ENCODE measurements around the gene DPP4. TPM values are rescaled to one million over a fixed set of nuclear protein-coding genes. Genes with fewer than 3 reads are reported as not detected.

The DPP4 gene
- polyA plus RNA-seq, 1 donor from 2014 or later: not detected

GRCh38 chr2:162092008-162092390 is 18.0 kb upstream of the DPP4 start:
- TF ChIP-seq TAF1 (IDR thresholded peaks at IDR 0.05; ENCODE audit: low read depth) (no peak), REST (IDR thresholded peaks at IDR 0.05; ENCODE audit: borderline replicate concordance) (no peak), RAD21 (conservative IDR thresholded peaks at IDR 0.05) (no peak), MXI1 (conservative IDR thresholded peaks at IDR 0.05; ENCODE audit: poor library complexity, severe bottlenecking) (no peak), SMC3 (conservative IDR thresholded peaks at IDR 0.05; ENCODE audit: poor library complexity) (no peak), CTCF (IDR thresholded peaks at IDR 0.05; ENCODE audit: poor library complexity, severe bottlenecking) (no peak), POLR2AphosphoS5 (IDR thresholded peaks at IDR 0.05) (no peak), EP300 (conservative IDR thresholded peaks at IDR 0.05; ENCODE audit: poor library complexity, severe bottlenecking) (no peak), EZH2 (IDR thresholded peaks at IDR 0.05; ENCODE audit: borderline replicate concordance, insufficient read depth, low read length, poor library complexity, severe bottlenecking) (no peak)
- Histone ChIP-seq H3K9me3 (ENCODE audit: low read length) (no peaks in the 10 kb centered on the region), H3K27me3 (ENCODE audit: insufficient read depth, low read depth, low read length) (no peaks in the 10 kb centered on the region), H3K27ac (ENCODE audit: low read length) (no peak overlapping the region), H4K20me1 (ENCODE audit: insufficient read depth) (no peaks in the 10 kb centered on the region), H3K9me2 (ENCODE audit: insufficient read depth, low read length) (no peaks in the 10 kb centered on the region), H3K36me3 (ENCODE audit: insufficient read depth, low read length) (no peaks in the 10 kb centered on the region), H3K9ac (ENCODE audit: low read length) (no peak overlapping the region), H2AFZ (ENCODE audit: low read depth, low read length) (no peak overlapping the region), H3F3A (ENCODE audit: insufficient read depth, low read length, poor library complexity, severe bottlenecking) (no peaks in the 10 kb centered on the region), H3K79me2 (replicated peaks; ENCODE audit: insufficient read depth, low read length) (no peaks in the 10 kb centered on the region), H3K4me3 (ENCODE audit: low read length) (no peak overlapping the region), H3K4me2 (ENCODE audit: low read length) (no peak overlapping the region)

GRCh38 chr2:162091325-162092007 is 17.5 kb upstream of the DPP4 start:
- no peak overlapping the region for H3K27ac ChIP-seq (ENCODE audit: low read length)
- no peaks in the 10 kb centered on the region for H3K79me2 ChIP-seq (replicated peaks; ENCODE audit: insufficient read depth, low read length)
- no peak overlapping the region for H3K4me2 ChIP-seq (ENCODE audit: low read length)
- no peaks in the 10 kb centered on the region for H3F3A ChIP-seq (ENCODE audit: insufficient read depth, low read length, poor library complexity, severe bottlenecking)
- no peak overlapping the region for H3K9ac ChIP-seq (ENCODE audit: low read length)
- TF ChIP-seq EP300 (conservative IDR thresholded peaks at IDR 0.05; ENCODE audit: poor library complexity, severe bottlenecking): no peak
- TF ChIP-seq TAF1 (IDR thresholded peaks at IDR 0.05; ENCODE audit: low read depth): no peak
- TF ChIP-seq POLR2AphosphoS5 (IDR thresholded peaks at IDR 0.05): no peak
- no peak for TF ChIP-seq EZH2 (IDR thresholded peaks at IDR 0.05; ENCODE audit: borderline replicate concordance, insufficient read depth, low read length, poor library complexity, severe bottlenecking)
- TF ChIP-seq MXI1 (conservative IDR thresholded peaks at IDR 0.05; ENCODE audit: poor library complexity, severe bottlenecking): no peak
- no peak for TF ChIP-seq CTCF (IDR thresholded peaks at IDR 0.05; ENCODE audit: poor library complexity, severe bottlenecking)
- no peak for TF ChIP-seq SMC3 (conservative IDR thresholded peaks at IDR 0.05; ENCODE audit: poor library complexity)
- H2AFZ ChIP-seq (ENCODE audit: low read depth, low read length): no peak overlapping the region
- no peaks in the 10 kb centered on the region for H3K36me3 ChIP-seq (ENCODE audit: insufficient read depth, low read length)
- no peaks in the 10 kb centered on the region for H3K9me2 ChIP-seq (ENCODE audit: insufficient read depth, low read length)
- H3K27me3 ChIP-seq (ENCODE audit: insufficient read depth, low read depth, low read length): no peaks in the 10 kb centered on the region
- H4K20me1 ChIP-seq (ENCODE audit: insufficient read depth): no peaks in the 10 kb centered on the region
- H3K4me3 ChIP-seq (ENCODE audit: low read length): no peak overlapping the region
- H3K9me3 ChIP-seq (ENCODE audit: low read length): no peaks in the 10 kb centered on the region

Data from neural cell (in vitro differentiated cells).